ENCODE measurements around the gene NCAM1. TPM values are rescaled to one million over a fixed set of nuclear protein-coding genes. Genes with fewer than 3 reads are reported as not detected.

The NCAM1 gene
- total and polyA plus RNA-seq, 9 of the 15 experiments (the other 6 are each of a cell fraction or from before 2014, with no cell fraction given): 0.09 to 0.23 TPM; not detected in 7

- H3K27me3 ChIP-seq (ENCODE audit: control insufficient read depth in 2 of 2, insufficient read depth in 2 of 2, low read length in 2 of 2): peaks cover 15 to 30% of the 10 kb centered on the region in 2 experiments
- WGBS (ENCODE audit: insufficient coverage, low coverage, missing lambda C conversion rate): 0% methylated on average over 3 of the region's 4 CpGs
- H3K4me1 ChIP-seq (replicated peaks in 1 of 2; ENCODE audit: control insufficient read depth in 2 of 2, insufficient read depth in 2 of 2, low read length in 2 of 2): peaks cover 0 to 18% of the 10 kb centered on the region in 2 experiments; a peak in 2 of 5 replicates
- no peak overlapping the region for H3K4me3 ChIP-seq
- in situ Hi-C loops (cut with MboI) (no loop called here), intact Hi-C loops (cut with micrococcal nuclease) (no loop called here)
- H3K9me1 ChIP-seq (ENCODE audit: control insufficient read depth, insufficient read depth, low read length): no peaks in the 10 kb centered on the region
- no peaks in the 10 kb centered on the region for H3K9me3 ChIP-seq (replicated peaks; ENCODE audit: control insufficient read depth, insufficient read depth, low read depth, low read length)
- FAIRE-seq (no peak), DNase-seq (ENCODE audit: extremely low read depth in 1 of 4, low spot score in 3 of 4) (no peak), ATAC-seq (no peak)
- TF ChIP-seq ILF3 (IDR thresholded peaks at IDR 0.05; ENCODE audit: borderline replicate concordance) (no peak), ZNF766 (CRISPR knock-in tag; conservative IDR thresholded peaks at IDR 0.05) (no peak), PATZ1 (CRISPR knock-in tag; IDR thresholded peaks at IDR 0.05; ENCODE audit: borderline replicate concordance) (no peak), ZHX1 (conservative IDR thresholded peaks at IDR 0.05; ENCODE audit: low read length) (no peak), ELF4 (CRISPR knock-in tag; IDR thresholded peaks at IDR 0.05) (no peak), FUS (optimal IDR thresholded peaks at IDR 0.05; ENCODE audit: low read depth, low read length) (no peak), E2F5 (CRISPR knock-in tag; IDR thresholded peaks at IDR 0.05) (no peak), ZNF695 (CRISPR knock-in tag; IDR thresholded peaks at IDR 0.05) (no peak), ZBTB5 (IDR thresholded peaks at IDR 0.05) (no peak), ZNF184 (CRISPR knock-in tag; IDR thresholded peaks at IDR 0.05) (no peak), MCM5 (IDR thresholded peaks at IDR 0.05; ENCODE audit: low read depth) (no peak), ZSCAN32 (CRISPR knock-in tag; IDR thresholded peaks at IDR 0.05) (no peak)
- H2AFZ ChIP-seq (ENCODE audit: low read depth, low read length): no peak overlapping the region
- H3K27ac ChIP-seq (ENCODE audit: extremely low read depth, low read depth, low read length): no peak overlapping the region
- H3K4me2 ChIP-seq (ENCODE audit: insufficient read depth, low read length): no peak overlapping the region
- CTCF ChIA-PET (ENCODE audit: low intra/inter-chr PET ratio): no interaction called here
- H3K79me2 ChIP-seq (ENCODE audit: control insufficient read depth, insufficient read depth, low read length): no peaks in the 10 kb centered on the region
- POLR2A ChIA-PET: no interaction called here
- H3K9ac ChIP-seq (ENCODE audit: insufficient read depth in 1 of 2, low read depth in 2 of 2, low read length in 2 of 2): no peak overlapping the region
- BruUV-seq (replicated peaks): no TSS peak
- no peaks in the 10 kb centered on the region for H4K20me1 ChIP-seq (replicated peaks; ENCODE audit: control insufficient read depth, insufficient read depth, low read length)
- H3K36me3 ChIP-seq (ENCODE audit: control insufficient read depth, insufficient read depth, low read length): no peaks in the 10 kb centered on the region
These were observed 2.5 kb upstream of the NCAM1 start for GRCh38 chr11:112958670-112959069.

Measured in K562 (cell line).